Articular chondrocyte of knee joint (primary cell): Measurements from ENCODE around the gene CD3E. TPM values are rescaled to one million over a fixed set of nuclear protein-coding genes. Genes with fewer than 3 reads are reported as not detected.

Source experiments
- small RNA-seq: library from RNA; depleted of rRNA; stranded (forward); fragments of <200 nt; gene quantifications from one replicate; pipeline ENCODE3, GENCODE V24; 2012
- total RNA-seq: library from RNA; depleted of rRNA; stranded (reverse); fragments of >200 nt; gene quantifications from 2 replicates; pipeline ENCODE4 v1.2.3, GENCODE V29; 2012

CD3E gene
- total RNA-seq = not detected in 2 replicates

DNA sequence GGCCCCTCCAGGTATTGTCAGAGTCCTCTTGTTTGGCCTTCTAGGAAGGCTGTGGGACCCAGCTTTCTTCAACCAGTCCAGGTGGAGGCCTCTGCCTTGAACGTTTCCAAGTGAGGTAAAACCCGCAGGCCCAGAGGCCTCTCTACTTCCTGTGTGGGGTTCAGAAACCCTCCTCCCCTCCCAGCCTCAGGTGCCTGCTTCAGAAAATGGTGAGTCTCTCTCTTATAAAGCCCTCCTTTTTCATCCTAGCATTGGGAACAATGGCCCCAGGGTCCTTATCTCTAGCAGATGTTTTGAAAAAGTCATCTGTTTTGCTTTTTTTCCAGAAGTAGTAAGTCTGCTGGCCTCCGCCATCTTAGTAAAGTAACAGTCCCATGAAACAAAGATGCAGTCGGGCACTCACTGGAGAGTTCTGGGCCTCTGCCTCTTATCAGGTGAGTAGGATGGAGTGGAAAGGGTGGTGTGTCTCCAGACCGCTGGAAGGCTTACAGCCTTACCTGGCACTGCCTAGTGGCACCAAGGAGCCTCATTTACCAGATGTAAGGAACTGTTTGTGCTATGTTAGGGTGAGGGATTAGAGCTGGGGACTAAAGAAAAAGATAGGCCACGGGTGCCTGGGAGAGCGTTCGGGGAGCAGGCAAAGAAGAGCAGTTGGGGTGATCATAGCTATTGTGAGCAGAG is at the start of gene CD3E:
Gene CD3E, plus strand, starts transcription at position 163 of the 681 bp plus-strand sequence. Its CDS starts 223 bp downstream, at position 386.

DNA sequence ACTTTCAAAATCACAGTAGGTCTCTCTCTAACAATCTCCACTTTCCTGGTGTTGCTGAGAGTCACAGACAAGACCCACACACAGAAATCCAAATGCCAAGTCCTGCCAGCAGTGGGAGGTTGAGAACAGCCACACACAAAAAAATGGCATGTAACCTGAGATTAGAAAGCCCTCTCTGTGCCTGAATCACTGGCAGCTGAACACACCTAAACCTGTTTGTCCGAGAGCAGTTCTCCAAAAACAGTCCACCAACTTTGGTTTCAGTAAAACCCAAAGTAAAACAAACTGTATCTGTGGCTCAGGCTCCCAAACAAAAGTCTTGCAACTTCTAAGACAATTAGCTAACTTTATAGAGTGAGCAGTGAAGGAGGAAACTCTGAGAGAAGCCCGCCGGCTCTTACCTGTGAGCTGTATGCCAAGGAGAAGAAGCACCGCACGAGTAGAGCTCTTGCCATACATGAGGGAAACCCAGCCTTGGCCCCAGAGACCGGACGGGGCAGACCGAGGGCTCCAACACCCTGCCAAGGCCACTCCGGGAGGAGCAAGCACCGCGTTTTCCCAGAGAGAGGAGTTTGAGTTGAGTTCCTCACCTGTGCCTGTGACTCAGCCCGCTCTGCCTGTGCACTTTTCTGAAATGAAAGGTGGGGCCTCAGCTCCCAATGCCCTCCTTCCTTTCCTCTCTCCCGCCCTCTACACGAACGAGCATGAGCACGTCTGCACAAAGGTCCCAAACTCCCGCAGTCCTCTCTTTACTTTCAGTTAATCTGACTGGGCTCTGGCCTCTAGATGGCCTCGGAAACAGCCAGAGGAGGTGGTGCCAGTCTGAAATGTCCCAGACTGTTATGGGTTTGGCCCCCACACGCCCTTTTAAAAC is 40.6 kb upstream of the CD3E start, which contains the start of gene MPZL2:
Gene MPZL2, minus strand, starts transcription at position 603 of the 874 bp plus-strand sequence. Its CDS starts 144 bp downstream, at position 459.

DNA sequence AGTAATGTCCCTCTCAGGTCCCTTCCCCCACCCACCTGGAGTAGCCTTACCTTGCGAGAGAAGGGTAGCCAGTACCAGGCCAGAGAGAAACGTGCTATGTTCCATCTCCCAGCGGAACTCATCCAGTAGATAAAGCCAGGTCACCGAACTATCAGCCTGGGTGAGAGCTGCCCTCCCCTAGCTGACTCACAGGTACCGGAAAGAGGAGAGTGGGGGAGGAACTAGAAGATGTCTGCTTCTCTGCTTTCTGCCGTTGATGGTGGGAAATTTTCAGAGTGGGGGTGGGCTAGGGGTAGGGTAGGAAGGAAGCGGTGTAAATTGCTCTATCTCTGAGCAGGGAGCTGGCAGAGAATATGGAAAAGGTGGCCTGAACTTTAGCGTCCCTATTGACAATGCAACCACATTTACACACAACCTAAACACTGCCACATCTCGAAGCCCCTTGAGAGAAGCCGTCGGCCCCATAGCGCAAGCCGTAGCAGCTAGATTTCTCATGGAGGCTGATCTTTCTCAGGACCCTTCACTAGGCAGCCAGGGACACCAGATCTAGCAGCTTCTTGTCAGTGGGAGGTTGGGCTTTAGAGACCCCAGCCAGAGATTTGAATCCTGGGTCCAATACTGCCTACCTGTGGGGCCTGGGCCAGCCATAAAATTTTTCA is 38.1 kb downstream of the CD3E start, which contains the start of gene CD3D:
Gene CD3D, minus strand, starts transcription at position 203 of the 659 bp plus-strand sequence. Its CDS starts 98 bp downstream, at position 105.

DNA sequence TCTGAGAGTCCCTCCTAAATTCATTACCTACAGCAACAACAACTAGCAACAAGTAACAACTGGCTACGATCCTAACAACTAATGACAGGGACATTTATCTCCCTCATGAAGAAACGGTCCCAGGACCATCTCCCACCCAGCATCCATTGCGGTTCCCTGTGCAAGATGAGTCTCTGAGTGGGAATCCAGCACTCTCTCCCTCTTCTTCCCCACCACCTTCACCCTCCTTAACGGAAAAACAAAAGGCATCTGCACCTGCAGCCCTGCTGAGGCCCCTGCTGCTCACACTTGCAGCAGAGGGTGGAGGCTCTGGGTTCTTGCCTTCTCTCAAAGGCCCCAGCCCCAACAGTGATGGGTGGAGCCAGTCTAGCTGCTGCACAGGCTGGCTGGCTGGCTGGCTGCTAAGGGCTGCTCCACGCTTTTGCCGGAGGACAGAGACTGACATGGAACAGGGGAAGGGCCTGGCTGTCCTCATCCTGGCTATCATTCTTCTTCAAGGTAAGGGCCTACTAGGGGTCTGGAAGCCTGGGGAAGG is 39.5 kb downstream of the CD3E start, which contains the start of gene CD3G:
Gene CD3G, plus strand, starts transcription at position 364 of the 535 bp plus-strand sequence. Its CDS starts 80 bp downstream, at position 444.

DNA sequence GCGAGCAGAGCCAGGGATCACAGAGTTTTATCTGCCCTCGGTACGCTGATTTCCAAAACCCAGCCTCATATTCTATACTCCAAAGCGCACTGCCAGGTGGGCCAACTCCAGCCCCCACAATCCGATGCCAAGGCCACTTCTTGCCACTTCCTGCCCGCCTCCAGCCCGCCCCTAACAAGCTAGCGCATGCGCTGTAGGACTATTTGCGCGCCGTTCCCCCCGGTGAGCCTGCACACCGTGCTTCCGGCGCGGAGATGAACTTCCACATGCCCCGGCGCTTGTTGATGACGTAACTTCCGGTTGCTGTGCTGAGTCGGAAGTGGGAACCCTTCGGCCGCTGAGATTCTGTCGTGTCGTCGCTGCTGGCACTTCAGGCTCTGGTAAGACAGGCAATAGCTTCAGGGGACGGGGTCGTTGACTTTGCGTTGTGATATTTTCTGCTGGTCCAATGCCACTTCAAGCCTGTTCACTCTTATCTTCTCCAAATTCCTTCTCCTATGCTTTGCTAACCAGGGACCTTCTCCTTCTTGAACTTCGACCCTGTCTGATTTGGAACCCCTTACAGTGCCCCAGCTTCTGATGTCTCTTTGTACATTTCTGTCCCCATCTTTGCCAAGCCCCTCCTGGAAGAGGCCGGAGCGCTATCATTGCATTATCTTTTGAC is 54.9 kb downstream of the CD3E start, which contains the start of gene UBE4A:
Gene UBE4A, plus strand, starts transcription at position 306 of the 664 bp plus-strand sequence. CDS start 5,481 bp downstream, outside the sequence.

Small RNAs within 50 kb of the gene (small RNA-seq; reads per million reads assigned to genes)
- gene AP001582.1 = not detected

Other genes starting within 250 kb of the CD3E start
- gene TMPRSS4, start 227.7 kb upstream of the CD3E start, total RNA-seq = under 0.01 TPM in 1 of 2 replicates, not detected in the other
- not detected in 2 replicates for gene SMIM35, start 217.8 kb upstream of the CD3E start, total RNA-seq
- gene SCN4B, start 151.9 kb upstream of the CD3E start, total RNA-seq = 0.32 and 0.52 TPM in 2 replicates
- gene SCN2B, start 128.1 kb upstream of the CD3E start, total RNA-seq = 3.4 and 4.1 TPM in 2 replicates
- gene JAML, start 79.7 kb upstream of the CD3E start, total RNA-seq = not detected in 2 replicates
- 3.0 and 6.9 TPM in 2 replicates for gene MPZL3, start 52.4 kb upstream of the CD3E start, total RNA-seq
- gene MPZL2, start 40.4 kb upstream of the CD3E start, total RNA-seq = 1.3 and 2.9 TPM in 2 replicates
- not detected in 2 replicates for gene CD3D, start 38.0 kb downstream of the CD3E start, total RNA-seq
- not detected in 2 replicates for gene CD3G, start 39.6 kb downstream of the CD3E start, total RNA-seq
- gene UBE4A, start 54.9 kb downstream of the CD3E start, total RNA-seq = 74.6 and 75.8 TPM in 2 replicates
- gene ATP5MG, start 96.9 kb downstream of the CD3E start, total RNA-seq = 40.5 and 45.1 TPM in 2 replicates
- 47.3 and 50.3 TPM in 2 replicates for gene KMT2A, start 131.8 kb downstream of the CD3E start, total RNA-seq
- 0.43 TPM in 1 of 2 replicates, not detected in the other for gene TTC36, start 222.7 kb downstream of the CD3E start, total RNA-seq
- gene TMEM25, start 226.5 kb downstream of the CD3E start, total RNA-seq = 12.6 and 15.0 TPM in 2 replicates